ENCODE measurements around the gene CFAP99. TPM values are rescaled to one million over a fixed set of nuclear protein-coding genes. Genes with fewer than 3 reads are reported as not detected.

The CFAP99 gene
- total and polyA plus RNA-seq, 4 experiments from 2014 or later = 0.12 to 0.19 TPM; not detected in 2

GRCh38 chr4:2396781-2397368, 21.9 kb upstream of the CFAP99 start:
- Histone ChIP-seq H3K27ac (ENCODE audit: low read depth, low read length) (no peak overlapping the region), H3K27me3 (ENCODE audit: insufficient read depth, low read length) (no peaks in the 10 kb centered on the region), H3K36me3 (ENCODE audit: insufficient read depth, low read length) (no peaks in the 10 kb centered on the region), H3K4me1 (ENCODE audit: insufficient read depth, low read length) (peaks cover 33% of the 10 kb centered on the region), H3K4me3 (ENCODE audit: low read length in 2 of 2) (no peak overlapping the region), H3K9me3 (ENCODE audit: control insufficient read depth in 1 of 2, low read length in 2 of 2) (no peaks in the 10 kb centered on the region)
- CTCF ChIA-PET (ENCODE audit: partially characterized antibody) = no interaction called here
- H3K36me3 Mint-ChIP-seq = peaks cover 3 to 4% of the 10 kb centered on the region in 2 donors
- H3K9me3 Mint-ChIP-seq = peaks cover 0 to 2% (median 0%) of the 10 kb centered on the region in 8 donors
- DNase-seq = no peak
- no peaks in the 10 kb centered on the region for H3K27me3 Mint-ChIP-seq
- H3K4me3 Mint-ChIP-seq = no peak overlapping the region
- POLR2A ChIA-PET (ENCODE audit: partially characterized antibody) = interaction anchor here (1.0 kb wide), 1 partner anchor 16 kb away, joined by 3 read pairs; no protein-coding TSS in a partner anchor
- intact Hi-C loops (cut with micrococcal nuclease) = no loop called here
- H3K4me1 Mint-ChIP-seq = peaks cover 37 to 66% (median 50%) of the 10 kb centered on the region in 4 donors
- peak overlapping the region in 1 of 7 donors; percentile 46 for H3K27ac Mint-ChIP-seq

DNA sequence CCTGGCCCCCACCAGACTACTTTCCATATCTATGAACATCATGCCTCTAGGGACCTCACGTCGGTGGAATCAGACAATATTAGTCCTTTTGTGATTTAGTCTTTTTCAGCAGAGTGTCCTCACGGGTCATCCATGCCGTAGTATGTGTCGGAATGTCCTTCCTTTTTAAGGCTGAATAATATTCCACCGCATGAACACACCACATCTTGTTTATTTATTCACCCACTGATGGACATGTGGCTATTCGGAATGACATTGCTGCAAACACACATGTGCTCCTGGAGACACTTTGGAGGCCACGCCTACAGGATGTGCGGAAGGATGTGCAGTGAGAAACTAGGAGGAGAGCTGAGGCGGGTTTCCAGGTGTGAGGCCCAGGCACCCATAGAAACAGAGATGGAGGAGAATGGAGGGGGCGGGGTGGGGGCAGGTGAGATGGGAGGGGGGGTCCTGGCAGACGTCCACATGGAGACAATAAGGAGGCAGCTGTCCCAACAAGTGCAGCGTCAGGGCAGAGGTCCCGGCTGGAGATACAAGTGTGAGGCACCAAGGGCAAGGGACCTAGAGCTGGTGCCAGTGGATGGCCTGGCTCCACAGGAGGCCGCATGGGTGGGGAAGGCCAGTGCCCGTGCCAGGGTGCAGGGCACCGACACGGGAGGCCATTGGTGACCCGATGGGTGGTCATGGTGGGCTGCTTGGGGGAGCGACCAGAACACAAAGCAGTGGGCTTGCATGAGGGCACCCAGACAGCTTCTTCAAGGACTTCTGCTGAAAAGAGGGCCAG, 21.0 kb upstream of the CFAP99 start:
- Mint-ChIP-seq H3K36me3 (peaks cover 3 to 4% of the 10 kb centered on the region in 2 donors), H3K4me3 (no peak overlapping the region), H3K9me3 (peaks cover 0 to 2% (median 0%) of the 10 kb centered on the region in 8 donors), H3K4me1 (peaks cover 39 to 66% (median 54%) of the 10 kb centered on the region in 4 donors), H3K27me3 (no peaks in the 10 kb centered on the region), H3K27ac (peak overlapping the region in 3 of 7 donors; percentile 13 to 76 (median 44))
- Histone ChIP-seq H3K4me3 (ENCODE audit: low read length in 2 of 2) (no peak overlapping the region), H3K27ac (ENCODE audit: low read depth, low read length) (no peak overlapping the region), H3K27me3 (ENCODE audit: insufficient read depth, low read length) (no peaks in the 10 kb centered on the region), H3K36me3 (ENCODE audit: insufficient read depth, low read length) (no peaks in the 10 kb centered on the region), H3K4me1 (ENCODE audit: insufficient read depth, low read length) (peaks cover 40% of the 10 kb centered on the region), H3K9me3 (ENCODE audit: control insufficient read depth in 1 of 2, low read length in 2 of 2) (no peaks in the 10 kb centered on the region)
- DNase-seq = no peak
- POLR2A ChIA-PET (ENCODE audit: partially characterized antibody) = interaction anchor here (0.6 to 1.2 kb wide), 2 partner anchors 9 to 15 kb away, joined by 3 to 4 read pairs; no protein-coding TSS in a partner anchor
- intact Hi-C loops (cut with micrococcal nuclease) = no loop called here
- CTCF ChIA-PET (ENCODE audit: partially characterized antibody) = no interaction called here

- Mint-ChIP-seq H3K4me3 (no peak overlapping the region), H3K36me3 (peaks cover 3 to 4% of the 10 kb centered on the region in 2 donors), H3K27me3 (no peaks in the 10 kb centered on the region), H3K9me3 (peaks cover 0 to 2% (median 0%) of the 10 kb centered on the region in 8 donors), H3K27ac (peak overlapping the region in 4 of 7 donors; percentile 1 to 29 (median 14)), H3K4me1 (peaks cover 37 to 62% (median 54%) of the 10 kb centered on the region in 4 donors)
- POLR2A ChIA-PET (ENCODE audit: partially characterized antibody) = interaction anchor here (0.6 to 5.5 kb wide), 2 partner anchors 14 to 38 kb away, joined by 3 to 53 read pairs; no protein-coding TSS in a partner anchor
- intact Hi-C loops (cut with micrococcal nuclease) = no loop called here
- H3K4me3 ChIP-seq (ENCODE audit: low read length in 2 of 2) = no peak overlapping the region
- H3K36me3 ChIP-seq (ENCODE audit: insufficient read depth, low read length) = no peaks in the 10 kb centered on the region
- CTCF ChIA-PET (ENCODE audit: partially characterized antibody) = no interaction called here
- no peak overlapping the region for H3K27ac ChIP-seq (ENCODE audit: low read depth, low read length)
- no peaks in the 10 kb centered on the region for H3K9me3 ChIP-seq (ENCODE audit: control insufficient read depth in 1 of 2, low read length in 2 of 2)
- H3K4me1 ChIP-seq (ENCODE audit: insufficient read depth, low read length) = peaks cover 33% of the 10 kb centered on the region
- no peaks in the 10 kb centered on the region for H3K27me3 ChIP-seq (ENCODE audit: insufficient read depth, low read length)
- no peak for DNase-seq
Measured at GRCh38 chr4:2399216-2399615, 19.5 kb upstream of the CFAP99 start.

DNA sequence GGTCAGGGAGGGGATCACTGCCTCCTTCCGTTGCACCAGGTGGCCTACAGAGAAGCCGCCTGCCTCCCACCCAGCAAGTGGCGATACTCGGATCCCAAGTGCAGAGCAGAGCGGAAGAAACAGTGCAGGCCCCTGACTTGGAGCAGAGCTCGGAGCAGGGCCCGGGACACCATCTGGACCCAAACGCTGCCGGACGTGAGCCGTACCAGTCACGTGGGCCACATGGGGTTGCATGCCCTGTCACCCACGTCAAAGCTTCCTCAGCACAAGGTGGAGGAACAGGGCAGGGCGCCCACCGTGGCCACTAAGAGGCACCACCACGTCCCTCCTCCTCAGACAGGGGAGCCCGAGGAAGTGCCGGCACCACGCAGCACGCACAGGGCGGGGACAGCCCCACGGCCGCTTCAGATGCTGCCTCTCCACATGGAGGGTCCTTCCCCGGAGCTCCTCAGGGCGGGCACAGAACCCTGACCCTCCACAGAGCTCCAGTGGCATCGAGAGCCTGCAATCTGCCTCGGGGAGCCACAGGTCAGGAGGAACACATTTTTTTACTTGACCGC, 19.0 kb upstream of the CFAP99 start:
- POLR2A ChIA-PET (ENCODE audit: partially characterized antibody) = interaction anchor here (5.5 kb wide), 1 partner anchor 13 kb away, joined by 53 read pairs; no protein-coding TSS in a partner anchor
- H3K9me3 Mint-ChIP-seq = peaks cover 0 to 2% (median 0%) of the 10 kb centered on the region in 8 donors
- H3K4me1 ChIP-seq (ENCODE audit: insufficient read depth, low read length) = peaks cover 28% of the 10 kb centered on the region
- no peaks in the 10 kb centered on the region for H3K27me3 ChIP-seq (ENCODE audit: insufficient read depth, low read length)
- no peak overlapping the region for H3K4me3 Mint-ChIP-seq
- peaks cover 3 to 4% of the 10 kb centered on the region in 2 donors for H3K36me3 Mint-ChIP-seq
- H3K27ac ChIP-seq (ENCODE audit: low read depth, low read length) = no peak overlapping the region
- no peaks in the 10 kb centered on the region for H3K27me3 Mint-ChIP-seq
- no peaks in the 10 kb centered on the region for H3K9me3 ChIP-seq (ENCODE audit: control insufficient read depth in 1 of 2, low read length in 2 of 2)
- CTCF ChIA-PET (ENCODE audit: partially characterized antibody) = no interaction called here
- no peak for DNase-seq
- intact Hi-C loops (cut with micrococcal nuclease) = no loop called here
- H3K27ac Mint-ChIP-seq = peak overlapping the region in 1 of 7 donors; percentile 19
- no peaks in the 10 kb centered on the region for H3K36me3 ChIP-seq (ENCODE audit: insufficient read depth, low read length)
- no peak overlapping the region for H3K4me3 ChIP-seq (ENCODE audit: low read length in 2 of 2)
- peaks cover 36 to 60% (median 52%) of the 10 kb centered on the region in 4 donors for H3K4me1 Mint-ChIP-seq

DNA sequence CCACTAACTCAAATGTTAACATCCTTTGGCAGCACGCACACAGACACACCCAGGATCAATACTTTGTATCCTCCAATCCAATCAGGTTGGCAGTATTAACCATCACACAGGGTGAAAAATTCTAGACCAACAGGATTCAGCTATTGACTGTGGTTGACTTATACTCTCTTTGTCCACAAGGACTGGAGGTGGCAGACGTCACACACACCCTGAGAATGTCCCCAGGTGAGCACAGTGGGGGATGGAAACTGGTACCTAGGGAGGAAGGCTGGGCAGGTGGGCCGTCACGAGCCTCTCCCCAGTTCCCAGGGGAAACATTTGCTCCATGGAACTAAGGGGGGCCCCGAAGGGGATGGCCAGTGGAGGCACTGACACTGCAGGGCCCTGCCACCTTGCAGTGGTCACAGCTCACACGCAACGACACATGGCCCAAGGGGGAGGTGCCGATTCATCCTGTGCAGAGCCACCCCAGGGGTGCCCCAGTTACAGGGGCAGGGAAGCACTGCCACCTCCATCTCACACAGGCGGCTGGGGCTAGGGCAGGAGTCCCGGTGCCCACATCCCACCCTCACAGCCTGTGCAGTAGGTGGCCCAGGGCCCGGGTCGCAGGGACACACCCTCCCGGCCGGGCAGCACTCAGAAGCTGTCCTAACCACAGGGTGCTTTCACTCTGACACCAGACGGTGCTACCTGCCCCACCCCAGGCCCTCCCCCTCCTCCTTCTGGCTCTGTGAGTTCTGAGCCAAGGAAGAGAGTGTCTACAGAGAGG, 17.7 kb upstream of the CFAP99 start:
- ChIA-PET CTCF (ENCODE audit: partially characterized antibody) (interaction anchor here (0.6 to 2.9 kb wide), 3 partner anchors 11 to 452 kb away, joined by 4 to 29 read pairs (median 7); no protein-coding TSS in a partner anchor), POLR2A (ENCODE audit: partially characterized antibody) (interaction anchor here (1.3 to 5.5 kb wide), 2 partner anchors 8 to 12 kb away, joined by 4 to 53 read pairs; no protein-coding TSS in a partner anchor)
- Mint-ChIP-seq H3K27me3 (no peaks in the 10 kb centered on the region), H3K9me3 (peaks cover 0 to 2% (median 0%) of the 10 kb centered on the region in 8 donors), H3K27ac (peak overlapping the region in 4 of 7 donors; percentile 38 to 86 (median 73)), H3K36me3 (peaks cover 3 to 4% of the 10 kb centered on the region in 2 donors), H3K4me1 (peaks cover 33 to 52% (median 46%) of the 10 kb centered on the region in 4 donors), H3K4me3 (peak overlapping the region in 4 of 8 donors; percentile 43 to 83 (median 48))
- Histone ChIP-seq H3K27me3 (ENCODE audit: insufficient read depth, low read length) (no peaks in the 10 kb centered on the region), H3K4me1 (ENCODE audit: insufficient read depth, low read length) (peaks cover 28% of the 10 kb centered on the region), H3K27ac (ENCODE audit: low read depth, low read length) (no peak overlapping the region), H3K9me3 (ENCODE audit: control insufficient read depth in 1 of 2, low read length in 2 of 2) (no peaks in the 10 kb centered on the region), H3K36me3 (ENCODE audit: insufficient read depth, low read length) (no peaks in the 10 kb centered on the region), H3K4me3 (ENCODE audit: low read length in 2 of 2) (no peak overlapping the region)
- DNase-seq = no peak
- intact Hi-C loops (cut with micrococcal nuclease) = no loop called here

DNA sequence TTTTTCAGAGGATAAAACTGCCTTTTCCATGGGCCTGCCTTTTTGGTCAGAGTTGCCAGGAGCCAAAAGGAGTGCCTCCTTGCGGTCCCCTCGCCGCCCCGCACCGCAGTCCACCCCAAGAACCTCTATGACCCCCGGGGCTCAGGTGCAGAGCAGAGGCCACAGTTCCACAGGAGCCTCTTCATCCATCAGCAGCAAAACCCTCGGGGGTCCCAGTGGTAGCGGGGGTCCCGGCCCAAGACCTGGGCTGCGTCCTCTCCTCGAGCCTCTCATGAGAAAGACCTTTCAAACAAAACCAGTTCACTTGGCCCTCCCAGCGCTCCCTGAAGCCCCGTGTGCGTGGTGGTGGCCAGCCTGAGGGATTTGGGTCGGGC, 17.2 kb upstream of the CFAP99 start:
- no peak overlapping the region for H3K27ac ChIP-seq (ENCODE audit: low read depth, low read length)
- H3K9me3 Mint-ChIP-seq = peaks cover 0 to 2% (median 0%) of the 10 kb centered on the region in 8 donors
- peaks cover 35 to 54% (median 48%) of the 10 kb centered on the region in 4 donors for H3K4me1 Mint-ChIP-seq
- peak overlapping the region in 4 of 7 donors; percentile 42 to 61 (median 54) for H3K27ac Mint-ChIP-seq
- H3K9me3 ChIP-seq (ENCODE audit: control insufficient read depth in 1 of 2, low read length in 2 of 2) = no peaks in the 10 kb centered on the region
- H3K27me3 Mint-ChIP-seq = no peaks in the 10 kb centered on the region
- no peak overlapping the region for H3K4me3 ChIP-seq (ENCODE audit: low read length in 2 of 2)
- no peak for DNase-seq
- intact Hi-C loops (cut with micrococcal nuclease) = no loop called here
- H3K4me1 ChIP-seq (ENCODE audit: insufficient read depth, low read length) = peaks cover 31% of the 10 kb centered on the region
- ChIA-PET CTCF (ENCODE audit: partially characterized antibody) (interaction anchor here (1.2 to 2.9 kb wide), 4 partner anchors 9 to 161 kb away, joined by 4 to 29 read pairs (median 8); partner anchors contain the start of genes CFAP99 and ZFYVE28), POLR2A (ENCODE audit: partially characterized antibody) (interaction anchor here (1.1 to 5.5 kb wide), 3 partner anchors 9 to 140 kb away, joined by 4 to 53 read pairs (median 8); partner anchors contain the start of gene MXD4)
- no peaks in the 10 kb centered on the region for H3K36me3 ChIP-seq (ENCODE audit: insufficient read depth, low read length)
- H3K36me3 Mint-ChIP-seq = peaks cover 3 to 6% of the 10 kb centered on the region in 2 donors
- no peaks in the 10 kb centered on the region for H3K27me3 ChIP-seq (ENCODE audit: insufficient read depth, low read length)
- peak overlapping the region; percentile 69 to 89 (median 77) for H3K4me3 Mint-ChIP-seq

Measured in CD4-positive, alpha-beta memory T cell (primary cell).